ENCODE measurements around the gene VPS9D1. TPM values are rescaled to one million over a fixed set of nuclear protein-coding genes. Genes with fewer than 3 reads are reported as not detected.

Gene VPS9D1
- total and polyA plus RNA-seq, 2 donors (not counting 1 experiment from before 2014, with no cell fraction given) = 6.3 to 13.0 TPM

DNA sequence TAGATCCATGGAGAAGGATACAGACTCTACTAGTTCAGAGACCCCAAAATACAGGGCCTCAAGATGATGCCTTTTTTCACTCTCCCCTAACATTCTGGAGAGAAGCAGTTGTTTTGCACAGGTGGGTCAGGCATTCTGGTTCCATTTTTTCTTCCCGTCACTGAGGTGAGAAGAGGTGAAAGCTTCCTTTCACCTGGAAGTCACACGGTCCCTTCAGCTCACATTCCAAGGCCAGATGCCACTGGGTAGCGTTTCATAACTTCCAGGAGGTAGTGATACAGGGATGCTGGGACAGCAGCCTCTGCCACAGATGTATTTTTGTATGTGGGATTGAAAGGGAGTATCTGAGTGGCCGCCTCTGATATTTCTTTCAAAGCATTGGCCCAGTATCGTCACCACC is 32.3 kb downstream of the VPS9D1 start:
- Histone ChIP-seq H2AFZ (ENCODE audit: low read length) (no peak overlapping the region), H3K4me3 (replicated peaks in 1 of 4; ENCODE audit: control extremely low read depth in 1 of 4, insufficient read depth in 1 of 4, low read depth in 3 of 4, low read length in 4 of 4) (no peak overlapping the region)

DNA sequence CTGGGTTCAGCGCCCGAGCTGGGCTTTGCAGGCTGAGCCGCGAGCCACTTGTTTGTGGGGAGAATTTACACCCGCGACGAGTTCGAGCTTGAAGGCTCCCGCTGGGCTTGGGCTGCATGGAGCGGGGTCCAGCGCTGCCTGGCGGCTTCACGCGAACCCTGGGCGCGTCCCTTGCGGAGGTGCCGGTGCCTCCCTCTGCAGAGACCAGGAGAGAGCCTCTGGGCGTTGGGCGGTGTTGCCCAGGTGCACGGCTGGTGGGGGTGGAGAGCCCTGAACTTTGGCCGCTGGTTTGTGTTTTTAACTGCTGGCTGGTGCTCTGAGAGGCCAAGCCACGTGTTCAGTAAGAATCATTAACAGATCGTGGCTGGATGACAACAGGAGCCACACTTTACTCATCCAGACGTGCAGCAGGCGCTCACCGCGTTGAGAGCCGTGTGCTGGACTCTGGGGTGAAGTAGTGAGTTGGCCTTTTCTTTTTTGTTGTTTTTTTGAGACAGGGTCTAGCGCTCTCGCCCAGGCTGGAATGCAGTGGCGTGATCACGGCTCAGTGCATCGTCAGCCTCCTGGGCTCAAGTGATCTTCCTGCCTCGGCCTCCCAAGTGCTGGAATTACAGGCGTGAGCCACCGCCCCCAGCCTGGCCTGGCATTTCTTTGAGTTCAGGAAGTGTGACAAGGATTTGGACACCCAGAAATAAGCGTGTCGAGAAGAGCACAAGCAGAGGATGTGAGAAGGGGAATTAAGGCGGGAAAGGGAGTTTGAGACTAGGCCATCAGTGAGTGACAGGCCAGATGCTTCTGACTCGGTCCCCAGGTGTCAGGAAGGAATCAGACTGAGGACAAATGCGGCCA is 33.4 kb downstream of the VPS9D1 start:
- peak; percentile 34 to 67 for DNase-seq (ENCODE audit: low read depth in 2 of 2)
- Histone ChIP-seq H3K79me2 (ENCODE audit: control insufficient read depth, insufficient read depth, low read length) (peaks cover 17% of the 10 kb centered on the region), H3K9ac (ENCODE audit: insufficient read depth, low read length) (peak overlapping the region; percentile 68), H3K27me3 (ENCODE audit: control insufficient read depth, insufficient read depth, low read length) (no peaks in the 10 kb centered on the region), H3K4me3 (replicated peaks in 1 of 4; ENCODE audit: control extremely low read depth in 1 of 4, insufficient read depth in 1 of 4, low read depth in 3 of 4, low read length in 4 of 4) (peak overlapping the region; percentile 65 to 94 (median 81)), H3K9me3 (ENCODE audit: control insufficient read depth, insufficient read depth, low read depth, low read length) (no peaks in the 10 kb centered on the region), H2AFZ (ENCODE audit: low read length) (no peak overlapping the region), H3K4me2 (ENCODE audit: extremely low read depth, insufficient read depth, low read length) (peak overlapping the region; percentile 86), H3K27ac (ENCODE audit: insufficient read depth, low read length) (peak overlapping the region; percentile 67), H4K20me1 (ENCODE audit: control insufficient read depth, extremely low read depth, insufficient read depth, low read length) (no peaks in the 10 kb centered on the region), H3K4me1 (ENCODE audit: control insufficient read depth, extremely low read depth, insufficient read depth, low read length) (peaks cover 6% of the 10 kb centered on the region), H3K36me3 (ENCODE audit: control insufficient read depth, insufficient read depth, low read length) (peaks cover 17% of the 10 kb centered on the region)
- TF ChIP-seq, protein P1, sequence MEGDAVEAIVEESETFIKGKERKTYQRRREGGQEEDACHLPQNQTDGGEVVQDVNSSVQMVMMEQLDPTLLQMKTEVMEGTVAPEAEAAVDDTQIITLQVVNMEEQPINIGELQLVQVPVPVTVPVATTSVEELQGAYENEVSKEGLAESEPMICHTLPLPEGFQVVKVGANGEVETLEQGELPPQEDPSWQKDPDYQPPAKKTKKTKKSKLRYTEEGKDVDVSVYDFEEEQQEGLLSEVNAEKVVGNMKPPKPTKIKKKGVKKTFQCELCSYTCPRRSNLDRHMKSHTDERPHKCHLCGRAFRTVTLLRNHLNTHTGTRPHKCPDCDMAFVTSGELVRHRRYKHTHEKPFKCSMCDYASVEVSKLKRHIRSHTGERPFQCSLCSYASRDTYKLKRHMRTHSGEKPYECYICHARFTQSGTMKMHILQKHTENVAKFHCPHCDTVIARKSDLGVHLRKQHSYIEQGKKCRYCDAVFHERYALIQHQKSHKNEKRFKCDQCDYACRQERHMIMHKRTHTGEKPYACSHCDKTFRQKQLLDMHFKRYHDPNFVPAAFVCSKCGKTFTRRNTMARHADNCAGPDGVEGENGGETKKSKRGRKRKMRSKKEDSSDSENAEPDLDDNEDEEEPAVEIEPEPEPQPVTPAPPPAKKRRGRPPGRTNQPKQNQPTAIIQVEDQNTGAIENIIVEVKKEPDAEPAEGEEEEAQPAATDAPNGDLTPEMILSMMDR (conservative IDR thresholded peaks at IDR 0.05 in 1 of 2, IDR thresholded peaks at IDR 0.05 in 1 of 2; ENCODE audit: low read depth in 1 of 2, low read length in 2 of 2) = no peak
- TF ChIP-seq EZH2 (IDR thresholded peaks at IDR 0.05; ENCODE audit: low read length, missing control alignments) = no peak

More for the DNA sequence above, 32.3 kb downstream of the VPS9D1 start:
- H3K9me3 ChIP-seq (ENCODE audit: control insufficient read depth, insufficient read depth, low read depth, low read length) = no peaks in the 10 kb centered on the region
- peaks cover 23% of the 10 kb centered on the region for H3K36me3 ChIP-seq (ENCODE audit: control insufficient read depth, insufficient read depth, low read length)
- H3K27me3 ChIP-seq (ENCODE audit: control insufficient read depth, insufficient read depth, low read length) = no peaks in the 10 kb centered on the region
- no peak for TF ChIP-seq EZH2 (IDR thresholded peaks at IDR 0.05; ENCODE audit: low read length, missing control alignments)
- TF ChIP-seq, protein P1 (conservative IDR thresholded peaks at IDR 0.05 in 1 of 2, IDR thresholded peaks at IDR 0.05 in 1 of 2; ENCODE audit: low read depth in 1 of 2, low read length in 2 of 2) = no peak
- no peak overlapping the region for H3K4me2 ChIP-seq (ENCODE audit: extremely low read depth, insufficient read depth, low read length)
- peaks cover 6% of the 10 kb centered on the region for H3K4me1 ChIP-seq (ENCODE audit: control insufficient read depth, extremely low read depth, insufficient read depth, low read length)
- H3K79me2 ChIP-seq (ENCODE audit: control insufficient read depth, insufficient read depth, low read length) = peaks cover 17% of the 10 kb centered on the region
- no peaks in the 10 kb centered on the region for H4K20me1 ChIP-seq (ENCODE audit: control insufficient read depth, extremely low read depth, insufficient read depth, low read length)
- DNase-seq (ENCODE audit: low read depth in 2 of 2) = no peak
- H3K9ac ChIP-seq (ENCODE audit: insufficient read depth, low read length) = no peak overlapping the region
- no peak overlapping the region for H3K27ac ChIP-seq (ENCODE audit: insufficient read depth, low read length)

GRCh38 chr16:89686520-89687091 is 34.1 kb downstream of the VPS9D1 start, which contains the start of gene CDK10:
Gene CDK10 (plus strand): TSS chr16:89686689. CDS start chr16:89686711, 22 bp downstream.
- Histone ChIP-seq H3K27ac (ENCODE audit: insufficient read depth, low read length) (peak within 1 kb of the TSS; percentile 67), H3K9ac (ENCODE audit: insufficient read depth, low read length) (peak within 1 kb of the TSS; percentile 82), H4K20me1 (ENCODE audit: control insufficient read depth, extremely low read depth, insufficient read depth, low read length) (no peaks in the 10 kb centered on the region), H3K4me1 (ENCODE audit: control insufficient read depth, extremely low read depth, insufficient read depth, low read length) (peaks cover 6% of the 10 kb centered on the region), H3K79me2 (ENCODE audit: control insufficient read depth, insufficient read depth, low read length) (peaks cover 17% of the 10 kb centered on the region), H3K9me3 (ENCODE audit: control insufficient read depth, insufficient read depth, low read depth, low read length) (no peaks in the 10 kb centered on the region), H2AFZ (ENCODE audit: low read length) (peak within 1 kb of the TSS; percentile 98), H3K27me3 (ENCODE audit: control insufficient read depth, insufficient read depth, low read length) (no peaks in the 10 kb centered on the region), H3K4me3 (replicated peaks in 1 of 4; ENCODE audit: control extremely low read depth in 1 of 4, insufficient read depth in 1 of 4, low read depth in 3 of 4, low read length in 4 of 4) (peak within 1 kb of the TSS; percentile 65 to 94 (median 81)), H3K36me3 (ENCODE audit: control insufficient read depth, insufficient read depth, low read length) (peaks cover 10% of the 10 kb centered on the region), H3K4me2 (ENCODE audit: extremely low read depth, insufficient read depth, low read length) (peak within 1 kb of the TSS; percentile 86)
- no peak for TF ChIP-seq EZH2 (IDR thresholded peaks at IDR 0.05; ENCODE audit: low read length, missing control alignments)
- TF ChIP-seq, protein P1 (conservative IDR thresholded peaks at IDR 0.05 in 1 of 2, IDR thresholded peaks at IDR 0.05 in 1 of 2; ENCODE audit: low read depth in 1 of 2, low read length in 2 of 2) = no peak
- peak; percentile 78 to 83 for DNase-seq (ENCODE audit: low read depth in 2 of 2)
